DND-41 (cell line): Measurements from ENCODE around the gene DLST.

Experiments used
- EZH2 ChIP-seq: IDR thresholded peaks from 3 replicates; pipeline ENCODE4 v1.6.1; 2012; ENCODE audit warnings: borderline replicate concordance, low read depth, mild to moderate bottlenecking, moderate library complexity, low read length, inconsistent platforms; ENCODE audit not compliant: severe bottlenecking
- TF ChIP-seq, protein P1 (sequence below): IDR thresholded peaks from 2 replicates; pipeline ENCODE4 v1.5.1; 2012; ENCODE audit warnings: borderline replicate concordance, low read length, moderate library complexity, mild to moderate bottlenecking; ENCODE audit not compliant: poor library complexity, severe bottlenecking; ENCODE audit errors: extremely low read depth

DNA sequence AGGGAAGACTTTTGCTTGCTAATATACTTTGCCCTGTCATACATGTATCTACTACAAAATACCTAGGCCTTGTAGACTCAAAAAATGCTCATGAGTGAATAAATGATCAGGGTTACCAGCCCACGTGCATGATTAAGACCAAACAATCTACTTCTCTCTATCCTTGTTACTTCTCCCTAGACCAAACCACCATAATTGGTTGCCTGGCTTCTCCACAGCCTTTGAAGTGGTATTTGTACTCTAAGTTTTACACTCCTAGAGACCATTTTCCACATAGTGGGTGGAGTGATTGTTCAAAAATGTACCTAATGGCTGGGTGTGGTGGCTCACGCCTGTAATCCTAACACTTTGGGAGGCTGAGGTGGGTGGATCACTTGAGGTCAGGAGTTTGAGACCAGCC is 55.5 kb downstream of the DLST start:
- TF ChIP-seq, protein P1, sequence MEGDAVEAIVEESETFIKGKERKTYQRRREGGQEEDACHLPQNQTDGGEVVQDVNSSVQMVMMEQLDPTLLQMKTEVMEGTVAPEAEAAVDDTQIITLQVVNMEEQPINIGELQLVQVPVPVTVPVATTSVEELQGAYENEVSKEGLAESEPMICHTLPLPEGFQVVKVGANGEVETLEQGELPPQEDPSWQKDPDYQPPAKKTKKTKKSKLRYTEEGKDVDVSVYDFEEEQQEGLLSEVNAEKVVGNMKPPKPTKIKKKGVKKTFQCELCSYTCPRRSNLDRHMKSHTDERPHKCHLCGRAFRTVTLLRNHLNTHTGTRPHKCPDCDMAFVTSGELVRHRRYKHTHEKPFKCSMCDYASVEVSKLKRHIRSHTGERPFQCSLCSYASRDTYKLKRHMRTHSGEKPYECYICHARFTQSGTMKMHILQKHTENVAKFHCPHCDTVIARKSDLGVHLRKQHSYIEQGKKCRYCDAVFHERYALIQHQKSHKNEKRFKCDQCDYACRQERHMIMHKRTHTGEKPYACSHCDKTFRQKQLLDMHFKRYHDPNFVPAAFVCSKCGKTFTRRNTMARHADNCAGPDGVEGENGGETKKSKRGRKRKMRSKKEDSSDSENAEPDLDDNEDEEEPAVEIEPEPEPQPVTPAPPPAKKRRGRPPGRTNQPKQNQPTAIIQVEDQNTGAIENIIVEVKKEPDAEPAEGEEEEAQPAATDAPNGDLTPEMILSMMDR = no peak
- no peak for TF ChIP-seq EZH2
